Measurements from ENCODE around the gene SPAG6.

DNA sequence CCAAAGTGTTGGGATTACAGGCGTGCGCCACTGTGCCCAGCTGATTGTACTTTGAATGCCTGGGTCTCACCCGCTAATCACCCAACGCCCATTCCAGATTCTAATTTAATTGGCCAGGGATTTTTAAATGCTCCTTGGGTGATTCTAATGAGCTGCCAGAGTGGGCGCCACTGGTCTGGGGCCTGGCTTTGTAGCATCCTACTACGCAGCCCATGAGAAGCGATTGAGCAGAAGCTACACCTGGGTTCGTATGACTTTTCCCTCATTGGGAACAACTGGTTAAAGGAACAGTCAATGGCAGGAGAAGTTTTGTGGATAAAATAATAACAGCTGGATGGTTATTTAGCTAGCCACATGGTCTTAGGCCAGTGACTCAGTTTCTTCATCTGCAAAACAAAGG is 108.0 kb downstream of the SPAG6 start:
- TF ChIP-seq CTCF (conservative IDR thresholded peaks at IDR 0.05) (no peak), ZFX (IDR thresholded peaks at IDR 0.05) (no peak)
